Ascending aorta (tissue), 2 donors: ENCODE measurements around the gene NOTCH2. TPM values are rescaled to one million over a fixed set of nuclear protein-coding genes. Genes with fewer than 3 reads are reported as not detected.
"Not testable (repeated sequence)": the region's sequence is repeated elsewhere in the genome, so short reads cannot be mapped to it uniquely, and the experiment has no call there.

Source experiments
- DNase-seq, 2 donors: peaks; one replicate each; pipeline ENCODE4 v3.0.0-alpha.2; 2019; ENCODE audit warnings: low spot score in 2 of 2
- H3K27ac ChIP-seq, 2 donors: fragments of 200-600 bp; sonication (generic); one replicate each; pipeline ENCODE4 v1.5.1; 2016 to 2017; ENCODE audit warnings: mild to moderate bottlenecking in 1 of 2
- H3K27me3 ChIP-seq: fragments of 200-600 bp; sonication (generic); one replicate; pipeline ENCODE4 v1.5.1; 2017
- H3K36me3 ChIP-seq, 2 donors: fragments of 200-600 bp; sonication (generic); one replicate each; pipeline ENCODE4 v1.5.1; 2016
- H3K4me1 ChIP-seq, 2 donors: fragments of 200-600 bp; sonication (generic); one replicate each; pipeline ENCODE4 v1.5.1; 2016 to 2017; ENCODE audit warnings: mild to moderate bottlenecking in 1 of 2
- H3K4me3 ChIP-seq, 2 donors: fragments of 200-600 bp; sonication (generic); one replicate each; pipeline ENCODE4 v1.5.1; 2016 to 2017; ENCODE audit warnings: mild to moderate bottlenecking in 1 of 2
- H3K9me3 ChIP-seq, 2 donors: fragments of 200-600 bp; sonication (generic); one replicate each; pipeline ENCODE4 v1.5.1; 2016
- intact Hi-C: fragments of 100-400 bp; cut with DNase I; formaldehyde crosslinking; loops from one replicate; pipeline ENCODE4 v1.15.1; 2023
- total RNA-seq: library from RNA; depleted of rRNA; stranded (reverse); fragments of >200 nt; gene quantifications from one replicate; pipeline ENCODE4 v1.1.0, GENCODE V29; 2016
- TF ChIP-seq, protein P1 (sequence below), 3 experiments: fragments of 200-600 bp in 2 of 3; fragments of 450-650 bp in 1 of 3; sonication (generic) in 2 of 3; IDR thresholded peaks; one replicate each; pipeline ENCODE4 v1.5.1; 2016 to 2019; ENCODE audit warnings: antibody characterized with exemption in 3 of 3, mild to moderate bottlenecking in 1 of 3, moderate library complexity in 1 of 3

Gene NOTCH2
- total RNA-seq, 1 donor from 2014 or later, result 80.4 TPM

DNA sequence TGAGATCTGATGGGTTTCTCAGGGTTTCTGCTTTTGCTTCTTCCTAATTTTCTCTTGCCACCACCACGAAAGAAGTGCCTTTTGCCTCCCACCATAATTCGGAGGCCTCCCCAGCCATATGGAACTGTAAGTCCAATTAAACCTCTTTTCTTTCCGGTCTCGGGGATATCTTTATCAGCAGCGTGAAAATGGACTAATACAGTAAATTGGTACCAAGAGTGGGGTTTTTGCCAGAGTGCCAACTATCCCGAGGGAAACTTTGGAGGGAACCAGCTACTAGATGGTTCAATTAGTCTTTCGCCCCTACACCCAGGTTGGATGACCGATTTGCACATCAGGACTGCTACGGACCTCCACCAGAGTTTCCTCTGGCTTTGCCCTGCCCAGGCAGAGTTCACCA lies 68.4 kb downstream of the NOTCH2 start:
- H3K9me3 ChIP-seq, H3K27me3 ChIP-seq, H3K4me3 ChIP-seq, H3K4me1 ChIP-seq, DNase-seq, intact Hi-C loops, H3K36me3 ChIP-seq, H3K27ac ChIP-seq: not testable (repeated sequence)

DNA sequence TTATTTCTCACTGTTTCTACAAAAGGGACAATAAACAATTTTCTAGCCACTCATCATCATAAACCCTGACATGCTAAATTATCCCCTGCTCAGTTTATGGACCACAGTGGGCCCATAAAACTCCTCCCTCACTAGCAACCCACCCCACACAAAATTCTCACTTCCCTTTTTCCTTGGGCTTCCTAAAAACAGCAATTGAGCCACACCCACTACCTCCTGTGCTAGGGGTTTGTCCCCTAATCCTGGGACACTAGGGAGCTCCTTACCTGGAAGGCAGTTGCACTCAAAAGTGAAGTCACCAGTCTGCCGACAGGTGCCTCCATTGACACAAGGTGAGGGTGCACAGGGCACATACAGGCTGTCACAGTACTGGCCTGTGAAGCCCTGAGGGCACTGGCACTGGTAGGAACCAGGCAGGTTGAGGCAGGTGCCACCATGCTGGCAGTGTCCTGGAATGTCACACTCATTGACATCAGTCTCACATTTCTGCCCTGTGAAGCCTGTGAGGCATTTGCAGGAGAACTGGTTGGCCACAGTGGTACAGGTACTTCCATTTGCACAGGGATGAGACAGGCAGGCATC lies 72.6 kb downstream of the NOTCH2 start:
- intact Hi-C loops, H3K36me3 ChIP-seq, H3K27ac ChIP-seq, H3K4me1 ChIP-seq, H3K4me3 ChIP-seq, H3K27me3 ChIP-seq, H3K9me3 ChIP-seq, DNase-seq: not testable (repeated sequence)

DNA sequence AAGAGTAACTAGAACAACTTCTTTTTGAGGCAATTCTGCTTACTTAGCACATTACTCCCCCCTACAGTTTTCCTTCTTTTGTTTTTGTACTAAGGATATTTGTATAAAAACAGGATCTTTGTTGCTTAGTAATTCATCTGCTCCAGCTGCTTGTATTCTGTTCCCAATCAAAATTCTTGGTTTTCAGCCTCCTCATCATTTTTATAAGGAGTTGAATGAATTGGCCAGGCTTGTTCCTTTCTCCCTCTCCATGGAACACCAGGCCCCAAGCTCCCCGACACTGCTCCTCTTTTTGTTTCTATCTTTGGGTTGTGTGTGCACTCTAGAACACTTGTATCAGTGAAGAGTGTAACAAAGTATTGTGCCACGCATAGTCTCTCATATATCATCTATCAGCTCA lies 73.5 kb downstream of the NOTCH2 start:
- H3K27me3 ChIP-seq, H3K36me3 ChIP-seq, H3K9me3 ChIP-seq, intact Hi-C loops, DNase-seq, H3K4me3 ChIP-seq, H3K4me1 ChIP-seq, H3K27ac ChIP-seq: not testable (repeated sequence)

GRCh38 chr1:119988306-119989062 lies 81.0 kb downstream of the NOTCH2 start:
- no peak for DNase-seq
- H3K27me3 ChIP-seq, result no peaks in the 10 kb centered on the region
- intact Hi-C loops, result loop anchor here (5.0 kb wide), 1 partner anchor 36 kb away; no protein-coding TSS in a partner anchor
- no peak overlapping the region for H3K4me3 ChIP-seq
- H3K36me3 ChIP-seq, result peaks cover 2 to 7% of the 10 kb centered on the region in 2 donors
- peaks cover 12 to 19% of the 10 kb centered on the region in 2 donors for H3K4me1 ChIP-seq
- TF ChIP-seq, protein P1, sequence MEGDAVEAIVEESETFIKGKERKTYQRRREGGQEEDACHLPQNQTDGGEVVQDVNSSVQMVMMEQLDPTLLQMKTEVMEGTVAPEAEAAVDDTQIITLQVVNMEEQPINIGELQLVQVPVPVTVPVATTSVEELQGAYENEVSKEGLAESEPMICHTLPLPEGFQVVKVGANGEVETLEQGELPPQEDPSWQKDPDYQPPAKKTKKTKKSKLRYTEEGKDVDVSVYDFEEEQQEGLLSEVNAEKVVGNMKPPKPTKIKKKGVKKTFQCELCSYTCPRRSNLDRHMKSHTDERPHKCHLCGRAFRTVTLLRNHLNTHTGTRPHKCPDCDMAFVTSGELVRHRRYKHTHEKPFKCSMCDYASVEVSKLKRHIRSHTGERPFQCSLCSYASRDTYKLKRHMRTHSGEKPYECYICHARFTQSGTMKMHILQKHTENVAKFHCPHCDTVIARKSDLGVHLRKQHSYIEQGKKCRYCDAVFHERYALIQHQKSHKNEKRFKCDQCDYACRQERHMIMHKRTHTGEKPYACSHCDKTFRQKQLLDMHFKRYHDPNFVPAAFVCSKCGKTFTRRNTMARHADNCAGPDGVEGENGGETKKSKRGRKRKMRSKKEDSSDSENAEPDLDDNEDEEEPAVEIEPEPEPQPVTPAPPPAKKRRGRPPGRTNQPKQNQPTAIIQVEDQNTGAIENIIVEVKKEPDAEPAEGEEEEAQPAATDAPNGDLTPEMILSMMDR (IDR thresholded peaks at IDR 0.05), result no peak
- no peaks in the 10 kb centered on the region for H3K9me3 ChIP-seq
- peak overlapping the region; percentile 69 to 70 for H3K27ac ChIP-seq

DNA sequence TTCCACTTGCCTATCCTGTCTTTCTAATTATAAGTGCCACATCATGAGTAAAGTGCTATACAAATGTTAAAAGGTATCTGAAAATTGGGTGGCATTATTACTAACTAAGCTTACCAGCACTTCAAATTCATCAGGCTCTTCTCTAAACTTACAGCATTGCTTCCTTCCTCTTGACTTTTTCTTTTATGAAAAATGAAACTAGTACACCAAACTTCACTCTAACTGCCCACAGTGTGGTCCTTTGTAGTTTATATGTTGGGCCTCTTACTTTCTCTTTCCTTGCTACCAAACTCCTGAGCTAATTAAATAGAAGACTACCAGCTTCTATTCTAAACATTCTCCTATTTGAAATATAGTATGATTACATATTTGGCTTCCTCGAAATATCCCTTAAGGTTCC lies 81.8 kb downstream of the NOTCH2 start:
- Histone ChIP-seq H3K27me3 (no peaks in the 10 kb centered on the region), H3K36me3 (peaks cover 2 to 7% of the 10 kb centered on the region in 2 donors), H3K9me3 (no peaks in the 10 kb centered on the region), H3K27ac (peak overlapping the region; percentile 69 to 70), H3K4me3 (no peak overlapping the region), H3K4me1 (peaks cover 12 to 19% of the 10 kb centered on the region in 2 donors)
- intact Hi-C loops, result loop anchor here (5.0 kb wide), 1 partner anchor 35 kb away; no protein-coding TSS in a partner anchor
- no peak for DNase-seq
- TF ChIP-seq, protein P1 (IDR thresholded peaks at IDR 0.05), result no peak

- Histone ChIP-seq H3K27me3 (no peaks in the 10 kb centered on the region), H3K9me3 (no peaks in the 10 kb centered on the region), H3K4me3 (no peak overlapping the region), H3K4me1 (peaks cover 12 to 21% of the 10 kb centered on the region in 2 donors), H3K36me3 (peaks cover 2 to 7% of the 10 kb centered on the region in 2 donors), H3K27ac (peak overlapping the region; percentile 69 to 70)
- TF ChIP-seq, protein P1 (IDR thresholded peaks at IDR 0.05), result no peak
- peak in 1 of 2 donors; percentile 68 for DNase-seq
- intact Hi-C loops, result loop anchor here (5.0 kb wide), 1 partner anchor 35 kb away; no protein-coding TSS in a partner anchor
These were observed 82.3 kb downstream of the NOTCH2 start for GRCh38 chr1:119987112-119987511.

DNA sequence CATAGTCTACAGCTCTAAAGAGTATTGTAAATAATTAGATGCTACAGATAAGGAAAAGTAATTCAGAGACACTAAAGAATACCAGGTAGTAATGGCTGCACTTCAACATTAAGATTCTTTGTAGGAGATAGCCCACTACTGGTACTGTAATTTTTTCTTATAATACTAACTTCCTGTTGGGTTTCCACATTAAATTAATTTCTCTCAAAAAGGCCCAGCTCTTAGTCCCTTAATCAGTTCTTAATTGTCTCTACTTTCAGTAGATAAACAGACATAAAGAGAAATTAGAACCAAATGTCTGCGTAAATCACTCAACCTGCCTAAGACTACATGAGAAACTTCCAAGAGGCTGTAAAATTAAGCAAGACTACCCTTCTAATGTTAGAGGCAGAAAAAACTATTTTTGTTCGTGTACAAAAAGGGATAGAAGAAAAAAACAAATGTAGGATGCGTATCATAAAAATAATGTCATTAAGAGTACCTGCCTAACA lies 83.4 kb downstream of the NOTCH2 start:
- Histone ChIP-seq H3K36me3 (peaks cover 2 to 7% of the 10 kb centered on the region in 2 donors), H3K4me1 (peaks cover 12 to 30% of the 10 kb centered on the region in 2 donors), H3K9me3 (no peaks in the 10 kb centered on the region), H3K27ac (peak overlapping the region; percentile 69 to 70), H3K4me3 (no peak overlapping the region), H3K27me3 (no peaks in the 10 kb centered on the region)
- intact Hi-C loops, result loop anchor here (5.0 kb wide), 1 partner anchor 34 kb away; no protein-coding TSS in a partner anchor
- TF ChIP-seq, protein P1 (IDR thresholded peaks at IDR 0.05), result no peak
- DNase-seq, result no peak
